ENCODE results near the gene CHRNA5.

GRCh38 chr15:78538358-78538757, 27.0 kb upstream of the CHRNA5 start:
- TF ChIP-seq CTCF (IDR thresholded peaks at IDR 0.05), result no peak
- no peak for TF ChIP-seq POLR2A (IDR thresholded peaks at IDR 0.05; ENCODE audit: low read length)
- TF ChIP-seq ATOH8 (CRISPR knock-in tag; IDR thresholded peaks at IDR 0.05; ENCODE audit: low read depth), result no peak
- no peak for TF ChIP-seq MAFK (IDR thresholded peaks at IDR 0.05; ENCODE audit: partially characterized antibody)
- no peak for TF ChIP-seq RCOR1 (IDR thresholded peaks at IDR 0.05; ENCODE audit: low read depth, low read length)
- TF ChIP-seq EP300 (IDR thresholded peaks at IDR 0.05), result no peak
- no peak for TF ChIP-seq FOSB (CRISPR knock-in tag; IDR thresholded peaks at IDR 0.05)
- no peak for TF ChIP-seq RAD21 (conservative IDR thresholded peaks at IDR 0.05 in 1 of 2, IDR thresholded peaks at IDR 0.05 in 1 of 2)
- no peak for TF ChIP-seq REST (IDR thresholded peaks at IDR 0.05)
- no peak for TF ChIP-seq HDAC2 (IDR thresholded peaks at IDR 0.05)
- TF ChIP-seq ESRRA (IDR thresholded peaks at IDR 0.05; ENCODE audit: borderline replicate concordance, low read length), result no peak
- no peak for TF ChIP-seq POLR2AphosphoS2 (conservative IDR thresholded peaks at IDR 0.05; ENCODE audit: low read length)
- TF ChIP-seq PHF8 (IDR thresholded peaks at IDR 0.05; ENCODE audit: borderline replicate concordance, low read depth), result no peak

Data from A549 (cell line).